SK-N-SH treated with all-trans-retinoic acid at 6 μM for 48 hours (cell line): ENCODE results near the gene COL25A1.

Source experiments
- ATAC-seq: fragments of 200-7000 bp; cut with Tn5 transposase; 3 replicates; pipeline ENCODE4 v1.9.1; 2020; ENCODE audit warnings: mild to moderate bottlenecking, moderate library complexity
- ARNTL ChIP-seq: fragments of 450-650 bp; formaldehyde crosslinking; IDR thresholded peaks from 2 replicates; pipeline ENCODE4 v1.5.0; 2020; ENCODE audit warnings: low read depth, mild to moderate bottlenecking, moderate library complexity, borderline replicate concordance
- BACH2 ChIP-seq: fragments of 250-450 bp; sonication (Bioruptor Pico); IDR thresholded peaks from 2 replicates; pipeline ENCODE4 v1.9.0; 2021; ENCODE audit warnings: mild to moderate bottlenecking, borderline replicate concordance
- CREB5 ChIP-seq: fragments of 250-450 bp; sonication (Bioruptor Pico); IDR thresholded peaks from 2 replicates; pipeline ENCODE4 v1.5.1; 2020; ENCODE audit warnings: low read depth, mild to moderate bottlenecking, moderate library complexity
- CSDC2 ChIP-seq: fragments of 250-450 bp; sonication (Bioruptor Pico); IDR thresholded peaks from 2 replicates; pipeline ENCODE4 v1.5.0; 2020; ENCODE audit warnings: mild to moderate bottlenecking, moderate library complexity
- CSRNP3 ChIP-seq: fragments of 250-450 bp; sonication (Bioruptor Pico); IDR thresholded peaks from 2 replicates; pipeline ENCODE4 v1.5.1; 2021; ENCODE audit warnings: mild to moderate bottlenecking, moderate library complexity
- ESRRG ChIP-seq: fragments of 250-450 bp; sonication (Bioruptor Pico); IDR thresholded peaks from 2 replicates; pipeline ENCODE4 v1.6.1; 2021; ENCODE audit warnings: mild to moderate bottlenecking
- GLIS3 ChIP-seq: fragments of 250-450 bp; sonication (Bioruptor Pico); IDR thresholded peaks from 2 replicates; pipeline ENCODE4 v1.5.0; 2020; ENCODE audit warnings: mild to moderate bottlenecking, moderate library complexity
- ISL1 ChIP-seq: fragments of 250-450 bp; sonication (Bioruptor Pico); IDR thresholded peaks from 2 replicates; pipeline ENCODE4 v2.1.2; 2022; ENCODE audit warnings: mild to moderate bottlenecking, moderate library complexity
- OSR1 ChIP-seq: fragments of 250-450 bp; sonication (Bioruptor Pico); IDR thresholded peaks from 2 replicates; pipeline ENCODE4 v1.8.0; 2022; ENCODE audit warnings: moderate library complexity, mild to moderate bottlenecking, inconsistent platforms
- PATZ1 ChIP-seq: fragments of 250-450 bp; sonication (Bioruptor Pico); IDR thresholded peaks from 2 replicates; pipeline ENCODE4 v1.8.0; 2020; ENCODE audit warnings: mild to moderate bottlenecking, moderate library complexity, borderline replicate concordance
- POU6F1 ChIP-seq: fragments of 250-450 bp; sonication (Bioruptor Pico); IDR thresholded peaks from 2 replicates; pipeline ENCODE4 v1.8.0; 2021; ENCODE audit warnings: low read depth, mild to moderate bottlenecking, moderate library complexity, borderline replicate concordance
- PPARA ChIP-seq: fragments of 250-450 bp; sonication (Bioruptor Pico); IDR thresholded peaks from 2 replicates; pipeline ENCODE4 v1.5.0; 2020; ENCODE audit warnings: mild to moderate bottlenecking, borderline replicate concordance
- RARB ChIP-seq: fragments of 250-450 bp; sonication (Bioruptor Pico); IDR thresholded peaks from 2 replicates; pipeline ENCODE4 v1.8.0; 2021; ENCODE audit warnings: mild to moderate bottlenecking, moderate library complexity
- SNAI2 ChIP-seq: fragments of 250-450 bp; sonication (Bioruptor Pico); IDR thresholded peaks from 2 replicates; pipeline ENCODE4 v1.5.0; 2020; ENCODE audit warnings: mild to moderate bottlenecking, moderate library complexity
- TCF4 ChIP-seq: fragments of 250-450 bp; sonication (Bioruptor Pico); IDR thresholded peaks from 2 replicates; pipeline ENCODE4 v1.8.0; 2021; ENCODE audit warnings: mild to moderate bottlenecking, moderate library complexity, borderline replicate concordance
- TOX ChIP-seq: fragments of 250-450 bp; sonication (Bioruptor Pico); IDR thresholded peaks from 2 replicates; pipeline ENCODE4 v1.8.0; 2021; ENCODE audit warnings: mild to moderate bottlenecking, moderate library complexity, borderline replicate concordance
- TSHZ2 ChIP-seq: fragments of 250-450 bp; sonication (Bioruptor Pico); IDR thresholded peaks from 2 replicates; pipeline ENCODE4 v1.5.0; 2020; ENCODE audit warnings: mild to moderate bottlenecking, moderate library complexity
- ZC3H10 ChIP-seq: fragments of 250-450 bp; sonication (Bioruptor Pico); IDR thresholded peaks from 2 replicates; pipeline ENCODE4 v1.5.1; 2021; ENCODE audit warnings: mild to moderate bottlenecking, moderate library complexity
- ZFP3 ChIP-seq: fragments of 250-450 bp; sonication (Bioruptor Pico); IDR thresholded peaks from 2 replicates; pipeline ENCODE4 v1.5.0; 2020; ENCODE audit warnings: mild to moderate bottlenecking, moderate library complexity
- ZFP30 ChIP-seq: fragments of 450-650 bp; formaldehyde crosslinking; IDR thresholded peaks from 2 replicates; pipeline ENCODE4 v1.5.0; 2022; ENCODE audit warnings: mild to moderate bottlenecking, moderate library complexity
- ZNF565 ChIP-seq: fragments of 450-650 bp; formaldehyde crosslinking; conservative IDR thresholded peaks from 2 replicates; pipeline ENCODE4 v1.5.0; 2020; ENCODE audit warnings: low read depth, mild to moderate bottlenecking, moderate library complexity
- ZNF70 ChIP-seq: fragments of 450-650 bp; formaldehyde crosslinking; IDR thresholded peaks from 2 replicates; pipeline ENCODE4 v1.5.0; 2020; ENCODE audit warnings: mild to moderate bottlenecking, moderate library complexity
- ZNF8 ChIP-seq: fragments of 450-650 bp; formaldehyde crosslinking; IDR thresholded peaks from 2 replicates; pipeline ENCODE4 v1.5.0; 2020; ENCODE audit warnings: mild to moderate bottlenecking, moderate library complexity

COL25A1 gene

GRCh38 chr4:109052821-109053220 is 249.6 kb downstream of the COL25A1 start:
- ATAC-seq = no peak
- TF ChIP-seq RARB (CRISPR knock-in tag) (no peak), SNAI2 (CRISPR knock-in tag) (no peak), BACH2 (no peak), ZFP3 (CRISPR knock-in tag) (no peak), CREB5 (CRISPR knock-in tag) (no peak), ZNF565 (no peak), CSDC2 (CRISPR knock-in tag) (no peak), TOX (CRISPR knock-in tag) (no peak), ZC3H10 (CRISPR knock-in tag) (no peak), CSRNP3 (no peak), GLIS3 (CRISPR knock-in tag) (no peak)

- ATAC-seq = no peak
- TF ChIP-seq ZNF565 (no peak), ARNTL (CRISPR knock-in tag) (no peak), RARB (CRISPR knock-in tag) (no peak), ESRRG (CRISPR knock-in tag) (no peak), ZC3H10 (CRISPR knock-in tag) (no peak), ZFP30 (no peak), TSHZ2 (CRISPR knock-in tag) (no peak), POU6F1 (CRISPR knock-in tag) (no peak), BACH2 (no peak), PATZ1 (CRISPR knock-in tag) (no peak), CSRNP3 (no peak), CSDC2 (CRISPR knock-in tag) (no peak), ZNF8 (CRISPR knock-in tag) (no peak), GLIS3 (CRISPR knock-in tag) (no peak), SNAI2 (CRISPR knock-in tag) (no peak), PPARA (CRISPR knock-in tag) (no peak)
Observed at GRCh38 chr4:109051054-109051453, 251.4 kb downstream of the COL25A1 start.

- ATAC-seq = no peak
- no peak for TF ChIP-seq GLIS3 (CRISPR knock-in tag)
- TF ChIP-seq CSRNP3 = no peak
- no peak for TF ChIP-seq ZNF565
- TF ChIP-seq PPARA (CRISPR knock-in tag) = no peak
- no peak for TF ChIP-seq ZNF70 (CRISPR knock-in tag)
- TF ChIP-seq TCF4 = no peak
- TF ChIP-seq TSHZ2 (CRISPR knock-in tag) = no peak
- no peak for TF ChIP-seq BACH2
- no peak for TF ChIP-seq ZFP30
- TF ChIP-seq OSR1 (CRISPR knock-in tag) = no peak
- no peak for TF ChIP-seq SNAI2 (CRISPR knock-in tag)
- TF ChIP-seq ZNF8 (CRISPR knock-in tag) = no peak
- TF ChIP-seq RARB (CRISPR knock-in tag) = no peak
- no peak for TF ChIP-seq ISL1 (CRISPR knock-in tag)
Observed at GRCh38 chr4:109049926-109050325, 252.5 kb downstream of the COL25A1 start.
